HG03108 (cell line): ENCODE data around the gene UBE2O.
"Not testable (repeated sequence)": the region's sequence is repeated elsewhere in the genome, so short reads cannot be mapped to it uniquely, and the experiment has no call there.

ENCODE experiments used
- ATAC-seq: cut with Tn5 transposase; IDR thresholded peaks from one replicate; pipeline ENCODE4 v1.9.1; 2021; ENCODE audit warnings: moderate library complexity; ENCODE audit not compliant: unreplicated experiment

UBE2O gene

GRCh38 chr17:76379646-76380376 lies 73.1 kb downstream of the UBE2O start:
- ATAC-seq, result no peak

DNA sequence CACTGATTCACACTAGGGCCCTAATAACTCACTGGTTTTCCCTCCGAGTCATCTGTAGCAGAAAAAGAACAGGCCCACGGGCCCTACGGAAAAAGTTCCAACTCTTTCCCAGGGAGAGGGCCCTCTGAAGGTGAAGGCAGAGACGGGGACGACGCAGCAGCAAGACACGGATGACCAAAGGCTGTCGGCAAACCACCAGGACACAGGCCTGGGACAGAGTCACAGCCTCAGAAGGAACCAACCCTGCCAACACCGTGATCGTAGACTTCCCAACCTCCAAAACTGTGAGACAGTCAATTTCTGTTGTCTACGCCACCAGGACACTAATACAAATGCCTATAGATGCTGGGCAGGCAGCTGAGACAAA lies 73.7 kb downstream of the UBE2O start:
- ATAC-seq, result no peak

DNA sequence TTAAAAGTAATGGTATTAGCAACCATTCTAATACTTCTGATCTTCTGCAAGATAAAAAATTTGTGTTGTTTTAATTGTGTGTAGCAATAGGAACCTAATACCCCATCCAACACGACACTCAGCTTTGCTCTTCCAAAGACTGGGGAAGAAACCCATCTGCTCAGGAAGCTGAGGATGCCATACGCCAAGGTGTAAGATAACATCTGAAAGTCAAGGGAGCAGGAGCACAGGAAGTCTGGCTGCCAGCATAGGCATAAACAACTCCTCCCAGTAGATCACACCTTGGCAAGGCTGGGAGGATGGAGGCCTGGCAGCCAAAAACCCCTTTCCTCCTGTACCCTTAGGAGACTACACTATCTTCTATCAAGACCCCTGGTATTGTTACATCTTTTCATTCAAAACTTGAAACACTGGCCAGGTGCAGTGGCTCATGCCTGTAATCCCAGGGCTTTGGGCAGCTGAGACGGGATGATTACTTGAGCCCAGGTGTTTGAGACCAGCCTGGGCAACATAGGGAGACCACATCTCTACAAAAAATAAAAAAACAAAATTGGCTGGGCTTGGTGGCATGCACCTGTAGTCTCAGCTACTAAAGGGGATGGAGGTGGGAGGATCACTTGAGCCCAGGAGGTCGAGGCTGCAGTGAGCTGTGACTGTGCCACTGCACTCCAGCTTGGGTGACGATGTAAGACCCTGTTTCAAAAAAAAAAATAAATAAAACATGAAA lies 74.2 kb downstream of the UBE2O start:
- no peak for ATAC-seq

- no peak for ATAC-seq
Measured at GRCh38 chr17:76376318-76377133, 76.4 kb downstream of the UBE2O start.

- no peak for ATAC-seq
Measured at GRCh38 chr17:76371656-76372628, 81.0 kb downstream of the UBE2O start.

- ATAC-seq, result no peak
Measured at GRCh38 chr17:76370261-76370993, 82.5 kb downstream of the UBE2O start.

DNA sequence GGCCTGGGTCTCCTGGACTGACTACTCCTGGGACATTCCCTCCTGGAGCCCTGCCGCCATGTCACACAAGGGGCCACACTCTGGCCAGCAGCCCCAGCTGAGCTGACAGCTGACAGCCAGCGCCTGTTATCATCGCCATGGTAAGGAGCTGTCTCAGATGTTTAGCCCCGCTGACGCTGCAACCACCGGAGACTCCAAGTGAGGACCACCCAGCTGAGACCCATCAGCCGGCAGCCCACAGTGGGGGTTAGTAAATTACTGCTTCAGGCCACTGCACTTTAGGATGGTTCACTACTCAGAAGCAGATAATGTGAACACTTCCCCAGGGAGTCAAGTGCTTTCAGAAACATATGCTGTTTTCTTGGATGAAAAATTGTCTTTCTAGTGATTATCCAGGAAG lies 83.1 kb downstream of the UBE2O start:
- no peak for ATAC-seq

DNA sequence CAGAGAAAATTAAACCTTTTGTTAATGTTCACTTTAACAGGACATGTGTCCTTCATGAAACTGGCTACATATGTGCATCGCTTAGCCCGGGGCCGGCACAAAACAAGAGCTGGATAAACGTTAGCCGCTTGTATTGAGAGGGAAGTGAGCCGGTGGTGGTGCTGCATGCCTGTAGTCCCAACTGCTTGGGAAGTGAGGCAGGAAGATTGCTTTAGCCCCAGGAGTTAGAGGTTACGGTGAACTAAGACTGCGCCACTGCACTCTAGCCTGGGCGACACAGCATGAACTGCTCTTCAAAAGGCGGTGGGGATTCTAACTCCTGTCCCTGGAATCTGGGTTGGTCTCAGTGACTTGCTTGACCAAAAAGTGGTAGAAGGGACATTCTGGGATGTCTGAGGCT lies 83.6 kb downstream of the UBE2O start:
- no peak for ATAC-seq

DNA sequence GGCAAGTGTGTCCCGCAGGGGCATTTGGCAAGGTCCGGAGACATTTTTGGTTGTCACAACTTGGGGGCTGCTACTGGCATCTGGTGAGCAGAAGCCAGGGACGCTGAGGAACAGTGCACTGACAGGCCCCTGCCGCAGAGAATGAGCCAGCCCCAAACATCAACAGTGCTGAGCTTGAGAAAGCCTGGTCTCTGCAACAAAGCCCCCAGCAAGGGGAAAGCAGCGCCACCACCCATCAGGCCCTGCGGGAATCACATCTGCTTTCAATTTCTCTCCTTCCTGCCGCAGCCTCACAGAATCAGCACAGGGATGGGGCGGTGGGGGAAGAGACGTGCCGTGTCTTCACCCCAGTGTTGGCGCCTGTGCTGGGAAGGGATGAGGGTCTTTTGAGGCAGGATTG lies 84.4 kb downstream of the UBE2O start:
- ATAC-seq, result no peak

GRCh38 chr17:76367642-76368041 lies 85.3 kb downstream of the UBE2O start:
- ATAC-seq, result no peak

DNA sequence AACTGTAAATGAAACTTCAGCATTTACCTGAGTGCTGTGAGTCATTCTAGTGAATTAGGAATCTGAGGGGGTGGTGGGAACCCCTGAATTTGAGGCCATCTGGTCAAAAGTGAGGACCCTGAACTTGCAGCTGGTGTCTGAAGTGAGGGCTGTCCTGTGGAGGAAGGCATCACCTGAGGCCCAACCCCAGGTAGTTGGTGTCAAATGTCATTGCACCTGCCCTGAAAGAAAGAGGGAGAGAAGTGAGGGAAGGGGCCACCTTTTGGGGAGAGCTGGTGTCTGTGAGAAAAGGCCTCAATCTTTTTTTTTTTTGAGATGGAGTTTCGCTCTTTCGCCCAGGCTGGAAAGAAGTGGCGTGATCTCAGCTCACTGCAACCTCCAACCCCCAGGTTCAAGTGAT lies 86.7 kb downstream of the UBE2O start:
- ATAC-seq, result no peak

GRCh38 chr17:76365256-76365903 lies 87.6 kb downstream of the UBE2O start:
- ATAC-seq, result no peak

- no peak for ATAC-seq
Measured at GRCh38 chr17:76363107-76363842, 89.7 kb downstream of the UBE2O start.

GRCh38 chr17:76360461-76360860 lies 92.5 kb downstream of the UBE2O start:
- no peak for ATAC-seq

- not testable (repeated sequence) for ATAC-seq
Measured at GRCh38 chr17:76359776-76360175, 93.2 kb downstream of the UBE2O start.

- ATAC-seq, result no peak
Measured at GRCh38 chr17:76359375-76359774, 93.6 kb downstream of the UBE2O start.

DNA sequence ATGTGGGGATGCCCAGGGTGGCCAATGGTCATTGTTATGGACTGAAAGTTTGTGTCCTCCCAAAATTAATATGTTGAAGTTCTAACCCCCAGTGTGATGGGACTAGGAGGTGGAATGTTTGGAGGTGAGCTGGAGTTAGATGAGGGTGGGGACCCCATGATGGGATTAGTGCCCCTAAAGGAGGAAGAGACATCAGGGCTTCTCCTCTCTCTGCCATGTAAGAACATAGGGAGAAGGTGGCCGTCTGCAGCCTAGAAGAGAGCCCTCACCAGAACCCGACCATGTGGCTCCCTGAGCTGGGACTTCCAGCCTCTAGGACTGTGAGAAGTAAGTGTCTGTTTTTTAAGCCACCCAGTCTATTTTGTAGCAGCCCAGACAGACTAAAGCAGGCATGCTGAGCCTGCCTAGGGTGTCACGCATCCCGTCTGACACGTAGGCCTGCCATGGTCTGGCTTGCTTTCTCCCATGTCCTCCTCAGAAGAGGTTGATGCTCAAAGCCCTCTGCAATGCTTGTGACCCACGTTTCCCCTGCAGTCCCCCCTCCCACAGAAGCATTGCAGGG lies 95.3 kb downstream of the UBE2O start:
- ATAC-seq, result no peak

DNA sequence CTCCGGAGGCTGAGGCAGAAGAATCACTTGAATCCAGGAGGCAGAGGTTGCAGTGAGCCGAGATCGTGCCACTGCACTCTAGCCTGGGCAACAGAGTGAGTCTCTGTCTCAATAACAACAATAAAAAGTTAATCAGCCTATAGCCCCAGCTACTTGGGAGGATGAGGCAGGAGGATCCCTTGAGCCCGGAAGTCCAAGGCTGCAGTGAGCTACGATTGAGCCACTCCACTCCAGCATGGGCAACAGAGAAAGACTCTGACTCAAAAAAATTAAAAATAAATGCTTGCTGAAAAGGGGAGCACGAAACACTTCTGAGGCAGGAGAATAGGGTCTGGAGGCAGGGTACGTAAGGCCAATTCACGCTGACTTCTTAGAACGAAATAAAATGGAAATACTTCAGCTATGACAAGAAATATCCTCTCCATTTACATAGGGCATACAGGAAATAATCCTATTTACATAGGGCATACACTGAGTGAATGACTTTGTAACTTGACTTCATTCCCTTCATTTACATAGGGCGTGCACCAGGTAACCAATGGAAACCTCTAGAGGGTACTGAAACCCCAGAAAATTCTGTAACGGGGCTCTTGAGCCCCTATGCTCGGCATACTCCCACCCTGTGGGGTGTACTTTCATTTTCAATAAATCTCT lies 96.0 kb downstream of the UBE2O start:
- ATAC-seq, result no peak
